ENCODE measurements around the gene PLA2G2C.

The PLA2G2C gene

DNA sequence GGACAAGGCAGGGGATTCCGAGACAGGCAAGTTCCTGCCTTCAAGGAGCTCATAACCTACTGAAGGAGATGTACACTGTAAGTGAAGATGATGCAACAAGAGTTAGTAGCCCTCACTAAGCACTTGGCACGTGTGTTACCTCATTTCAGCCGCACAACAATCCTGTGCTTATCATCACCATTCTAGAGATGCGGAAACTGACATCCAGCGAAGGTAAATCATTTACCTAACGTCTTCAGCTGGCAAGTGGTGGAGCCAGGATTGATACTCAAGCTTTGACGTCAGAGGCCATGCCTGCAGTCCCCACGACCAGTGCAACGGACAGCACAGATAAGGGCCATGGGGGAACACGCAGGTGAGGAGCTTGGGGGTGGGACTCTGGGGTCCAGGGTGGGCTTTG, 3.3 kb downstream of the PLA2G2C start:
- no peak for DNase-seq

DNA sequence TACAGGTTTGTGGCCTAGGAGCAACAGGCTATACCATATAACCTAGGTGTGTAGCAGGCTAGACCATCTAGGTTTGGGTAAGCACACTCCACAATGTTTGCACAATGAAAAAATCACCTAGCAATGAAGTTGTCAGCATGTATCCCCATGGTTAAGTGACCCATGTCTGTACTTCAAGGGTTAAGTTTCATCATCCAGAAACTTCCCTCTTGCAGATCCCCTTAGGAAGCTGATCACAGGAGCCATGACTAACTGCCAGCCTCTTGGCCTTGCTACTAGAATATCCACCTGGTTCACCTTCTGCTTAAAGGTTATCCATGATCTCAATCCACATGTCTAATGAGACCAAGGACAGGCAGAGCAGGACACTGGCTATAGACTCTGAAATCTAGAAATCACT, 3.9 kb downstream of the PLA2G2C start:
- no peak for DNase-seq

DNA sequence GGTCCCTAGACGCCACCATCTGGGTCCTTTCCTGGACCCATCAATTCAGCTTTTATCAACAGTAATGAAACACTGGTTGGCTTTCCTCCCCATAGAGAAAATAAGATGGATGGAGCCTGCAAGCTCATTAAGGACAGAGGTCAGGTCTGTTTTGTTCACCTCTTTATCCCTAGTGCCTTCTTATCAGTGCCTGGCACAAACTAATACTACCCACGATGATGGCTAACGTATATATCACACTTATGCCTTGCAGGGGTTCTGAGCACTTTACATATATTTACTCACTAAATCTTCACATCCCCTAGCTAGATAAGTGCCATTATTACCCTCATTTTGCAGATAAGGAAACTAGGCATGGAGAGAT, 5.5 kb downstream of the PLA2G2C start:
- no peak for DNase-seq

DNA sequence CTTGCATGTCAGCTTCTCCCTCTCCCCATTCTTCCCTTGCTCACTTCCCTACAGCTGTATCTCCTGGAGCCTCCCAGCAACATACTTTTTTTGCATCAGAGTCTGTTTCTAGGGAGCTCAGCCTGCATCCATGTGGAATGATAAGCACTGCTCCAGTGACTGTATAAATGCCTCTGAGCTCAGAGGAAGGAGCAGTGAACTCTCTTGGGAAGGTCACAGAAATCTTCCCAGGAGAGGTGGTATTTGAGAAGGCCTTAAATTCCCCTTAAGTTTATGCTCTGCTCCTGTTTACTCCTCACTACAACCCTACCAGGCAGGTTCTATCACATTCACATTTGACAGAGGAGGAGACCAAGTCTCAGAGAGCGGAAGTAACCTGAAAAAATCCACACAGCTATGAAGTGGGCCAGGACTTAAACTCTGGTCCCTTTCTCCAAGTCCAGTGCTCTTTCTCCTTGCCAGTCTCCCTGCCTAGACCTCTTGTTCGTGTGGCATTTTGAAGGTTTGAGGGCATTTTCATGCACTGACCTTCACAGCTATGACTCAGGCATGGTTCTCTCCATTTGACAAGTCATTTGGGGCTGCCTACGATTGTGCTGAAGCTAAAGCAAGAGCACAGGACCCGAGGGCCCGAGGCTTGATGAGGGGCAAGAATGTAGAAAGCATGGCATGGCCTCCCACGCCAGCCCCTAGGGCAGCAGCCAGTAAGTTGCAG, 6.0 kb downstream of the PLA2G2C start:
- DNase-seq: no peak

DNA sequence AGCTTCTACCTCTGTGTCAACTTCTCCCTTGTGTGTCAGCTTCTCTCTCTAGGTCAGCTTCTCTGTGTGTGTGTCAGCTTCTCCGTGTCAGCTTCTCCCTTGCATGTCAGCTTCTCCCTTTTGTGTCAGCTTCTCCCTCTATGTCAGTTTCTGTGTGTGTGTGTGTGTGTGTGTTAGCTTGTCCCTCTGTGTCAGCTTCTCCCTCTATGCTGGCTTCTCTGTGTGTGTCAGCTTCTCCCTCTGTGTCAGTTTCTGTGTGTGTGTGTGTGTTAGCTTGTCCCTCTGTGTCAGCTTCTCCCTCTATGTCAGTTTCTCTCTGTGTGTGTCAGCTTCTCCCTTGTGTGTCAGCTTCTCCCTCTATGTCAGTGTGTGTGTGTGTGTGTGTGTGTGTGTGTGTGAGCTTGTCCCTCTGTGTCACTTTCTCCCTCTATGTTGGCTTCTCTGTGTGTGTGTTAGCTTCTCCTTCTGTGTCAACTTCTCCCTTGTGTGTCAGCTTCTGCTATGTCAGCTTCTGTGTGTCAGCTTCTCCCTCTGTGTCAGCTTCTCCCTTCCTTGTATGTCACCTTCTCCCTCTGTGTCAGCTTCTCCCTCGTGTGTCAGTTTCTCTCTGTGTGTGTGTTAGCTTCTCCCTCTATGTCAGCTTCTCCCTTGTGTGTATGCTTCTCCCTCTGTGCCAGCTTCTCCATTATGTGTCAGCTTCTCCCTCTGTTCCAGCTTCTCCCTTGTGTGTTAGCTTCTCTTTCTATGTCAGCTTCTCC, 6.8 kb downstream of the PLA2G2C start:
- no peak for DNase-seq

DNA sequence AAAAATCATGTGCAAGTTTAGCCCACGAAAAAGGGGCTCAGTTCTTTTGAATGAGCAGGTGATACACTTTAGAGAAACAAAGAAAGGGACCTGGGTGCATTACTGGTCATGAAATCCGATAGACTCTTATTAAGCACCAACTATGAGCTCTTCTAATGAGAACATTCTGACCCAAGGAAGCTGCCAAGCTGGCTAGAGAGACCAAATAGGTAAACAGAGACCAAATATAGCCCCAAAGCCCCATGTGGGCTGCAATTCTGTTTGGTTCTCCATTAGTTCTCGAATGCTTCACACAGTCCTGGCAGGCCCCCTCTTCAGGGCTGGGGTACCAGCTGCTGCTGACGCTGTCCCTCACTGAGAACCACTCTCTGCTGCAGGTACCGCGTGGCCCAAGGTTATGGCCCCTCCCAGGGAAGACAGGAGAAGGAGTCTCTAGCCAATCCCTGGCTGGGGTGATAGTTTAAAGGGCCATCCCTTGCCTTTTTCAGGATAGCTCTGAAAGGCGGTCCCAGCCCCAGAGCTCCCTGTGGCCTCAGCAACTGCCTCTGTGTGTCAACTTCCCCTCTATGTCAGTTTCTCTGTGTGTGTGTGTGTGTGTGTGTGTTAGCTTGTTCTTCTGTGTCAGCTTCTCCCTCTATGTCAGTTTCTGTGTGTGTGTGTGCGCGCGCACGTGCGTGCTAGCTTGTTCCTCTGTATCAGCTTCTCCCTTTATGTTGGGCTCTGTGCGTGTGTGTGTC, 7.5 kb downstream of the PLA2G2C start:
- no peak for DNase-seq

DNA sequence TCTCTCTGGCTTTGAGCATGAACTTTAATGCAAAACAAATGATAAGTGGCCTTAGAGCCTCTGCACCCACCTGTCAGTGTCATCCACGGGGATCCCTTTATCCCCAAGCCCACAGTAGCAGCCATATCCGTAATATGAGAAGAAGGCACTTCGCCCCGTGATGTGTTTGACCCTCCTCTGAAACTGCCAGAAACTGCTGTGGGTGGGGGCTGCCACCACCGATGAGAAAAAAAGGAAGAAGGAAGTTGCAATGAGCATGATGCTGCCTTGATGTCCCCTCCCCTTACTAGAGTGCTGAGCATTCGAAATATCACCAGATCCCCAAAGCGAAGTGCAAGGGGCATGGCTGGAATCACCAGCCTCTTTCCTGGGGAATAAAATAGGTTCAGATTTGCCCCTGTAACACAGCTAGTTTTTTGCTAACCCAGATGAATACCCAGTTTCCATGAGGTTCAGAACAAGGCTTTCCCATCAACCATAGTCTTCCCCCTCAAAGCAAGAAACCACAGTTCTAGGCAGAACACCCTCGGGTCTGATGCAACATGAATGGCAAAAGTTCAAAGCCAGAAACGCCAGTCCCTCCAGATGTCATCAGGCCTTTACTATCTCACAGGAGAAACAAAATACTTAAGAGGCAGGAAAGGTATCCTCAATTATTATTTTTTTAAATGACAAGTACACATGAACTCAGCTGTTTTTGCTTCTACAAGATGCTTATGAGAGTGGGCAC, 11.2 kb downstream of the PLA2G2C start:
- DNase-seq: no peak

DNA sequence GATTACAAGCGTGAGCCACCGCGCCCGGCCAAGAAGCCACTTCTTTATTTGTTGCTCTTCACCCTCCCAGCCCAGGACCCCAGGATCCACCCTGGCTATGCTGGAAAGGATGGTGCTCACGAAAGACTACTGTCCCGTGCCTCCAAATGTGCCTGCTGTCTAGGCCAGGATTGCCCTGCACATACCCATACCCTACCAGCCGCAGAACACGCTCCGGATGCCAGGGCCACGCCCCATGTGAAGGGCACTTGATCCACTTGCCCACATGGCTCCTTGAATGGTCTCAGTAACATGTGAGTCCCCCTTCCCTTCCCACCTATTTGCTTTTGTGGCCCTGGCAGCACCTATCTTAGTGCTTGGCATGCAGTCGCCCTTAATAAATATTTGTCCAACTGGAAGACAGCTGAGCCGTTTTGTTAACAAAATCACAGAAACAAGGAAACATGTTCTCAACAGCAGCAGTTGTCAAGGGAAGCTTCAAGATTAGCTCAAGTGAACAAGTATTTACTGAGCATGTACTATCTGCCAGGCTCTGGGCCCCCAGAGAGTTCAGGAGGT, 14.2 kb downstream of the PLA2G2C start:
- DNase-seq: no peak

DNA sequence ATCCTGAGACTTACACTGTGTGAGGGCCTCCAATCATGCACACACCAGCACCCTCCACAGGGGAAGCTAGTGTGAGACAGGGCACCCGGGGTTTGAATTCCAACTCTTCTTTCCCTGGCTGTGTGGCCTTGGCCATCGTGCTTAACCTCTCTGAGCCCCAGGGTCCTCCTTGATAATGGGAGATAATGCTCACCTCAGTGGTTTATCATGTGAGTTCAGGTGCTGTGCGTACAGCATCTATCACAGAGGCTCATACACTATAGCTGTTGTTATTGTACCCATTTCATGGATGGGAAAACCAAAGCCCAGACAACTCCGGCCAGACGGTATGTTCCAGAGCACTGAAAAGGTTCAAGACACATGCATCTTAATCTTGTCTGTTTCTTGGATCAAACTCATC, 16.4 kb downstream of the PLA2G2C start:
- no peak for DNase-seq

DNA sequence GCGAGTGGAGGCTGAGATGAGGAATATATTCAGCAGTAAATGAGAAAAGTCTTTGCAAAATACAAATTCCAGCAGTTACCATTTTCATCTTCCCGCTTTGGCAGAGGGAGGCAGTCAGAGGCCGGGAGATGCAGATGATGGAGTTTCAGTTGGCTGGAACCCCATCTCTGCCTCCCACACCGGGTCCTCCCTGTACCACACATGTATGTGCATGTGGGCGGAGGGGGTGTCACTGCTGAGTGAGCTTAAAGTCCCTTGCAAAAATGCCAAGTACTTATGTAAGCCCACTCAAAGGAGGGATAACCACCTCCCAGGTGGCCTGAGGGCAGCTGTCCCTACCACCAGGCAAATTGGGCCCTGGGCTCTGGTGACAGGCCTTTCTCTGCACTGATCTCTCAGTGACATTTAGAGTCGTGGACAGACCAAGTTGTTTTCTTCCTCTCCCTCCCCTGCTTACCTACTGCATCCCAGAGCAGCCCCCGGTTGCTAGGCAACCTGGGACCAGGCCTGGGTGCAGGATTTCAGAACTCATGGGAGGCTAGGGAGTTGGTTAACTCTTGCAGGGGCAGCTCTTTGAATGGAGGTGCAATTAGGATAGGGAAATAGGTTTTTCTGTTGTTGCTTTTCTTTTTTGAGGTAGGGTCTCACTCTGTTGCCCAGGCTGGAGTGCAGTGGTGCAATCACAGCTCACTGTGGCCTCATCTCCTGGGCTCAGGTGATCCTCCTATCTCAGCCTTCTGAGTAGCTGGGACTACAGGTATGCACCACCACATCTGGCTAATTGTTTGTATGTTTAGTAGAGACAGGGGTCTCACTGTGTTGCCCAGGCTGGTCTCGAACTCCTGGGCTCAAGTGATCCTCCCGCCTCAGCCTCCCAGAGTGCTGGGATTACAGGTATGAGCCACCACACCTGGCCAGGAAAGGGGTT, 17.5 kb downstream of the PLA2G2C start:
- no peak for DNase-seq

DNA sequence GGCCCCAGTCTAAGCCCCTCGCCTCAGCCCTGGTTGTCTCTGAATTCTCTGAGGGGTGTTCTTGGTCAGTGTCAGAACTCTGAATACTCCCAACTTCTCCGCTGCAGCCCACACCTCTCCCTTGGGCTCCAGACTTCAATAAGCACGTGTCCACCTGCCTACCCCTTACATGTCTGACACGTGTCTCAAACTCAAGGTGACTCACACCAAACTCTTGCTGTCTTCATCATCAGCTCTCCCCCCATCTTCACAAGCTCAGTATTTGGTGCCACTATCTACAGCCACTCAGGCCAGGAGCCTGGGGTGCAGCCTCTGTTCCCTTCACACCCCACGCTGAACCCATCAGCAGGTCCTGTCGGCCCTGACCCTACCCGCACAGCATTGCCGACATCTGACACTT, 19.2 kb downstream of the PLA2G2C start:
- no peak for DNase-seq

DNA sequence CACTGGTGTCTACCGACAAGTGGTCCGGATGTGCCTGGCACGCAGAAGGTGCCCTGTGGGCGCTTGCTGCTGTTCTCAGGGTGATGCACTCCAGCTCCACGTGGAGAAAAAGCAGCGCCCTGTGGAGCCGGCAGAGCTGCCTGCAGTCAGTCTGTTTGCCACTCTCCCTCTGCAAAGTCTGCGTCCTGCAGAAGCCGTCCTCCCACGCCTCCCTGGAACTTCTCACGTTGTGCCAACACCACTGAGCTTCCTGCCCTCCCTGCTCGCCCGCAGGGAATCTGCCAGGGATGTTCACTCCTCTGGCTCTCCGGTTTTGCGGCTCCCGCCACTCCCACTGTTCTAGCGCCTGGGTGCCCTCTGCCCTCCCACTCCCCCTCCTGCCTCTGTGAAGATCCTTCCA, 20.3 kb downstream of the PLA2G2C start:
- no peak for DNase-seq

DNA sequence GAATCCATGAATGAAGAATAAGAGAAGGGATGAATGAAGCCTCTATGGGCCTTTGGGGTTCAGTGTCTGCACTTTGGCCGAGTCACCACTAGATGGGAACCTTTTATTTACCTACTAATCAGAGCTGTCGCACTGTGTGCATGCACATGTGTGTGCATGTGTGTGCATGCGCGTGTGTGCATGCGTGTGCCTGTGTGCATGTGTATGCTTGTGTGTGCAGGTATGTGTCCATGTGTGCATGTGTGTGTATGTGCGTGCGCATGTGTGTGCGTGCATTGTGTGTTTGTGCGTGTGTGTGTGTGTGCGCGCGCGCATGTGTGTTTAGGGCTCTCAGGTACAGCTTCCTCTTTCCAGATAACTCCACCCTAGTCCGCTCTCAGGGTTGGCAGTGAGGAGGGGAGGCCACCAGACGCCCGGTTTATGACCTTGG, 20.8 kb downstream of the PLA2G2C start:
- no peak for DNase-seq

DNA sequence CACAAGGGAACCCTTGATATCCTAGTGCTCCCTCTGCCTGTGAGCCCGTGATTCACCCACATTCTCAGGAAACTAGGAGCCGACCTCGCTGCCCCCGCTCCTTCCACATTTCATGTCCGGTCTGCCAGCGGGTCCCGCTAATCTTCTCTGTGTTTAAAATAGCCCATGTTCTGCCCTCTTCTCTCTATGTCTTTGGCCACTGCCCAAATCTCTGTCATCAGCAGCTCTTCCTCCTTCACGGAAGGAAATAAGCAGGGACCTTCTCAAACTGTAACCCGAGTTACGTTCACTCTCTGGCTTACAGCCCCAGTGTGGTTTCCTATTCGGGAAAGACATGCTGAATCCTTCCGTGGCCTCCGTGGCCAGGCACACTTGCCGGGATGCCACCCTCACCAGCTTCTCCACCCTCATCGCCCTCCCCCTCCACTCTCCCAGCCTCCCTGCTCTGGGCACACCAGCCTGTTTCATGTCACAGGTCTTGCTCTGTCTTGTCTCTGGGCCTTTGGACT, 21.6 kb downstream of the PLA2G2C start:
- no peak for DNase-seq

DNA sequence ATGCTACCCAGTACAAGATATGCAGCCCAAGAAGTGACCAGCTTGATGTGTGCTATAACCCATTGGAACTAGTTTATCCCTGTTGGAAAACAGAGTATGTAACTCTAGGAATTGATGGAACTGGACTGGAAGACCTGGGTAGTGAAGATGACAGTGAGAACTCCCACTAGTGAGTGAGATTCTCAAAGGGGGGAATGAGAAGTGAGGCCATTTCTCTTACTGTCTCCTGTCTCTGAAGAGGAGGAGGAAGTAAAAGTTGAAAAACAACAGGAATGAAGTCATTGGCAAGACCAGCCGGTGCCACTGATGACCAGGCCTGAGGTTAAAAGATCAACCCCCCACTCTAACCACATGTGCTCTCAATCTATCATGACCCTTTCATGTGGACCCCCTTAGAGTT, 26.3 kb downstream of the PLA2G2C start:
- no peak for DNase-seq

DNA sequence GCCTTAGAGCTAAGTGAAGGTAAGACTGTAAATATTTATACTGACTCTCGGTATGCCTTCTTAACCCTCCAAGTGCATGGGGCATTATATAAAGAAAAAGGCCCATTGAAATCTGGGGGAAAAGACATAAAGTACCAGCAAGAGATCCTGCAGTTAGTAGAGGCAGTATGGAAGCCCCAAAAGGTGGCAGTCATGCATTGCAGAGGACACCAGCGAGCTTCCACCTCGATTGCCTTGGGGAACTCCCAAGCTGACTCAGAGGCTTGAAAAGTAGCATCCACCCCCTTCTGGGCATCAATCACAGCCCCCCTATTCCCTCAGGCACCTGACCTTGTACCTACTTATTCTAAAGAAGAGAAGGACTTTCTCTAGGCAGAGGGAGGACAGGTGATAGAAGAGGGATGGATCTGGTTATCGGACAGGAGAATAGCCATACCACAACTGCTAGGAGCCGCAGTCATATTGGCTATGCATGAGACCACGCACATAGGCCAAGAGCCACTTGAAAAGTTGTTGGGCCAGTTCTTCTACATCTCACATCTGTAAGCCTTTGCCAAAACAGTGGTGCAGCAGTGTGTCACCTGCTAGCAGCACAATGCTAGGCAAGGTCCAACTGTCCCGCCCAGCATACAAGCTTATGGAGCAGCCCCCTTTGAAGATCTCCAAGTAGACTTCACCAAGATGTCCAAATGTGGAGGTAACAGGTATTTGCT, 27.8 kb downstream of the PLA2G2C start:
- peak; percentile 36 for DNase-seq

DNA sequence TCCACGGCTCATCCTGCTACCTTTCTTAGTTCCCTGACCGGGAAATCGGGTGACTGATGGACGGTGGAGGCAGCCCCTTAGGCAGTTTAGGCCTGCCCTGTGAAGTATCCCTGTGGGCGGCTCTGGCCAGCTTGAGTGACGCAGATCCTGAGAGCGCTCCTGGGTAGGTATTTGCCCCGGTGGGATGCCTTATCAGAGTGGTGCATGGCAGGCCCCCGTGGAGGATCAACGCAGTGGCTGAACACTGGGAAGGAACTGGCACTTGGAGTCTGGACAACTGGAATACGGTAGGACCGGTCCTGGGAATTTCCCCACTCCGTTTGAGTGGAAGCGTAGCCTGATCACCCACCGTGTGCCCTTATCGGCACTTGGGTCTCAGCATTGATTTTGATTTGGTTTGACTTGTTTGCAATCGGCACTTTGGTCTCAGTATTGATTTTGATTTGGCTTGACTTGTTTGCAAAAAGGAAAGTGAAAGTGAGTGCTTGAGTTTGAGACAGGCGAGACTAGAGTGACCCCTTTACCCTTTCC, 32.0 kb downstream of the PLA2G2C start:
- no peak for DNase-seq

DNA sequence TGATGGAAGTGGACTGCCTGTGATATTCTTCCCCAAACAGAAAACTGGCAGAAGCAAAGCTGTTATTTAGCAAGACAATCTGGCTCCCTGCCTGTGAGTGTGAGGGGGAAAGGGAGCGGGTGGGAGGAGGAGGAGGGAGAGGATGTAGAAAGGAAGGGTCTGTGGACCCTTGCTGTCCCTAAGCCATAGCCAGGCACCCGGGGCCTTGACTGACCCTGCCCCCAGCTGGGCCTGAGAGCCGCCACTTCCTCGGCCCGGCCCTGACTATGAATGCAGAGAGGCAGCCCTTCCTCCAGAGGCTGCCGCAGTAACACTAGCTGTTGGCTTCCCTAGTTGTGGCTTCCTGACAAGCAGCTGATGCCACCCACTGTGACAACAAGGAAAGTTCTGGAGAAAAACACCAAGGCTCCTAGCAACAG, 33.3 kb downstream of the PLA2G2C start:
- no peak for DNase-seq

DNA sequence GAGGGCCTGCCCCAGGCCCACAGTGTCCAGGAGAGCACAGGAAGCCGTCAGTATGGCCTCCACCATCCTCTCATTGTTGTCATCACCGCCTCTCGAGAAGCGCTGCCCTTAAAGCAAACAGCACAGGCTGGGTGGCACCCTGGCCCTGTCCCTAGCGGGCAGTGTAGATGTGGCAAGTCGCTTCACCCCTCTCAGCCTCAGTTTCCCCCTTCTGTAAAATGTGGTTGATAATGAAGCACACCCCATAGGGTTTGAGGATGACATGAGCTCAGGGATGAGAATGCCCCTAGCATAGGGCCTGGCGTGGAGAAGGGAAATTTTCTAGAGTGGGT, 33.8 kb downstream of the PLA2G2C start:
- no peak for DNase-seq

DNA sequence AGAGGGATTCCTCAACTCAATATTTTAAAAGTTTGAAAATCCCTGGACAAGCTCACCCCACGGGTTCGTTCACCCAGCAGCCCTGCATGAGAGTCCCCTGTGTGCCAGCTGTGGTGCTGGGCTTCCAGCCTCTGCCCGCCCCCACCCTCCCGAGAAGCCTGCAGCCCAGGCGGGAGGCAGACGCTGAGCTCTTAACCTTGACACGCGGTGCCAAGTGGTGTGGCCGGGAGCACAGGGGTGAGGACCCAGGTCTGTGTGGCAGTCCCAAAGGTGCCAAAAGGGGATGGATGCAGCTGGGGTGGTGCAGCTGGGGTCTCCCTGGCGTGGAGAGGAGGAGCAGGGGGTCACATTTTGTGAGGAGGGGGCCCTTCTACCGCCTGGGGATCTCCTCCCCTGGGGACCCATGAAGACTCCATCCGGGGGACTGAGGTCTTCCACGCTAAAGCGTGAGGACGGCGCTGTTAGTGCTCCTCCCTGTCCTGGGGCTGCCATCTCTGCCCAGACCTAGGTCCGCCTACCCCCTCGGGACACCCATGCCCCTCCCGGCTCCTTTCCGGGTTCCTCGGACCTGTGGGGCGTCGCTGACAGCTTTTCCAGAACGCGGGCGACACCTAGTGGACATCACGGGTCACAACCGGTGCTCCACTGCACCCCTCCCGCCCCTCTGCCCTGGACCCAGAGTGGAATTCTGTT, 34.3 kb downstream of the PLA2G2C start:
- DNase-seq: peak; percentile 85
